Stimulated activated CD4-positive, alpha-beta T cell treated with anti-CD3 and anti-CD28 coated beads, Interleukin-1b, Interleukin-23, amount 100 ng/mL, for 1 hour (primary cell): Measurements from ENCODE around the gene TWSG1.
"Not testable (repeated sequence)": the region's sequence is repeated elsewhere in the genome, so short reads cannot be mapped to it uniquely, and the experiment has no call there.

Experiments
- DNase-seq, 2 donors: peaks; one replicate each; pipeline ENCODE4 v3.0.0-alpha.2; 2020; ENCODE audit warnings: low read depth in 2 of 2

The TWSG1 gene

GRCh38 chr18:9392726-9393125, 58.2 kb downstream of the TWSG1 start:
- no peak for DNase-seq

GRCh38 chr18:9394046-9394445, 59.5 kb downstream of the TWSG1 start:
- DNase-seq = no peak

- no peak for DNase-seq
These were observed 65.6 kb downstream of the TWSG1 start for GRCh38 chr18:9400197-9400596.

GRCh38 chr18:9401176-9401575, 66.6 kb downstream of the TWSG1 start:
- no peak for DNase-seq

GRCh38 chr18:9402358-9403007, 67.9 kb downstream of the TWSG1 start:
- not testable (repeated sequence) for DNase-seq

- DNase-seq = no peak
These were observed 69.4 kb downstream of the TWSG1 start for GRCh38 chr18:9403795-9404564.

- no peak for DNase-seq
These were observed 70.0 kb downstream of the TWSG1 start for GRCh38 chr18:9404565-9405060.

- no peak for DNase-seq
These were observed 70.6 kb downstream of the TWSG1 start for GRCh38 chr18:9405130-9405529.

- no peak for DNase-seq
These were observed 71.4 kb downstream of the TWSG1 start for GRCh38 chr18:9405977-9406376.

GRCh38 chr18:9410515-9410914, 75.9 kb downstream of the TWSG1 start:
- no peak for DNase-seq

- DNase-seq = no peak
These were observed 79.0 kb downstream of the TWSG1 start for GRCh38 chr18:9413576-9413975.

- no peak for DNase-seq
These were observed 82.0 kb downstream of the TWSG1 start for GRCh38 chr18:9416563-9417072.

- DNase-seq = no peak
These were observed 82.7 kb downstream of the TWSG1 start for GRCh38 chr18:9417073-9417851.

GRCh38 chr18:9418047-9418690, 83.6 kb downstream of the TWSG1 start:
- no peak for DNase-seq

- no peak for DNase-seq
These were observed 85.5 kb downstream of the TWSG1 start for GRCh38 chr18:9419956-9420631.

- DNase-seq = no peak
These were observed 86.7 kb downstream of the TWSG1 start for GRCh38 chr18:9421096-9421900.

- DNase-seq = no peak
These were observed 87.3 kb downstream of the TWSG1 start for GRCh38 chr18:9421901-9422327.

GRCh38 chr18:9422816-9423519, 88.4 kb downstream of the TWSG1 start:
- DNase-seq = no peak

- DNase-seq = not testable (repeated sequence)
These were observed 89.1 kb downstream of the TWSG1 start for GRCh38 chr18:9423648-9424047.

GRCh38 chr18:9424235-9424634, 89.7 kb downstream of the TWSG1 start:
- not testable (repeated sequence) for DNase-seq
